ENCODE results near the gene LARGE1.

LARGE1 gene

DNA sequence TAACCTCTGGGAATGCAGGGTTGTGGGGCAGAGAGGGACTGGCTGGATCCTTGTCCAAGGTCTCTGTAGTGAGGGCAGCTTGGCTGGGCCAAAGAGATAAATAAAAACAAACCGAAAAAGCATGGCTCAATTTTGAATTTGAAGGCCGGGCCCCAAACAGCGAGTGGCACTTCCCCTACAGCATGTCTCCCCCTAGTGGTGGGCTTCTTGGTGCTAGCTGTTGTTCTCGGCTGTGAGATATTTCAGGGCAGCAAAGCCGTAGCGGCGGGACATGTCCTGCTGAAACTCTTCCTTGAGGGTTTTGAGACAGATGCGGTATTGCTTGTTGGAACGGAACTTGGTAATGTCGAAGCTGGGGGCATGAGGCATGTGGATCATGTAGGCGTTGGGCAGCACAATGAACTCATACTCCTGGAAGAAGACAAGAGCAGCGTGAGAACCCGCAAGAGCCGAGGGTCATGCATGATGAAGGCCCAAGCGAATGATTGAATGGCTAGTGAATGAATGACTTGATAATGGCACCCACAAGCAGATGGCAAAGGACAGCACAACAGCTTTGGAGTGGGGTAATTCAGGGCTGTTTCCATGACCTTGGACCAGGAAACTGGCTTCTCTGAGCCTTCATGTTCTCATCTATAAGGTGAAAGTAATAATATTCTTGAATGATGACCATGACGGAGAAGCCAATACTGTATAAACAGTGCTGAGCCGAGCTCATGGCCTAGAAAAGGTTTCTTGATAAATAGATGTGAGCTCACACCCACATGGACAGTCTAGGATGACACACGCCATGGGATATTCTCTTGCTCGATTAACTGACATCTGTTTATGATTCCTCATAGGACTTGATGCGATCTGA is 645.8 kb downstream of the LARGE1 start:
- no peak for DNase-seq

- no peak for DNase-seq
These were observed 647.4 kb downstream of the LARGE1 start for GRCh38 chr22:33272871-33273270.

DNA sequence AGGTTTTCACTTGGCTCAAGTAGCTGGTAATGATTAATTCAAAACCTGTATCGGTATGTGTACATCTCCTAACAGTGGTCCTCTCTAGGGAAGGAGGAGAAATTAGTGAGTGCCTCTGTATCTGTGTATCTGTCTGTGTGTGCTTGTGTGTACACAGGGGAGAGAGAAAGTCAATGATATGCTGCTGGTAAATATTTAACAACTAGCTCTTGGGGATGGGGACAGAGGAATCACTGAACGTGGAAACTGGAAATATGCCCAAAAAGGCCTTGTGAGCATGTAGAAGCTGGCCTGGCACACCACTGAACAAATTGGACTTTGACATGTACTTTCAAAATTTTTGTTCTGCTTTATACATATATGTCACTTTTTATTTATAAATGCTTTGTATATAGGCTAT is 648.1 kb downstream of the LARGE1 start:
- no peak for DNase-seq

GRCh38 chr22:33271390-33272161 is 648.7 kb downstream of the LARGE1 start:
- DNase-seq = no peak

- DNase-seq = no peak
These were observed 649.7 kb downstream of the LARGE1 start for GRCh38 chr22:33270596-33270995.

- DNase-seq = no peak
These were observed 658.6 kb downstream of the LARGE1 start for GRCh38 chr22:33261699-33262098.

- DNase-seq = no peak
These were observed 659.8 kb downstream of the LARGE1 start for GRCh38 chr22:33260498-33260897.

DNA sequence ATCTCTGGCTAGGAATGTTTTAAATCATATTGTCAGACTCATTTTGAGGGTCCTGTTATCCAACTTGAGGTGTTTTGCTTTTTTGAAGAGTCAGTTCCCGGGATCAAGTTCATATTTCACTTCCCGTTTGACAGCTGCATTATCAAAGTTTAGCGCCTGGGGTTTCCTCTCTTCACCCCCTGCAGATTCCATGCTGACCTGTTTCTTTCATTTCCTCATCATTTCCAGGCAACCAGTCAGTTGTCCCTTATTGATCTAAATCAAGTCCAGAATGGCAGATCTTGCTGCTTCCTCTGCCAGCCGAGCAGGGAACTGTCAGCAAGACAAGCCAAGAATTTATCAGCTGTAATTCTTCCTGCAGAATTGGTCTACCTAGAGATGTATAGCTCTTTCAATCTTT is 664.5 kb downstream of the LARGE1 start:
- DNase-seq = no peak

DNA sequence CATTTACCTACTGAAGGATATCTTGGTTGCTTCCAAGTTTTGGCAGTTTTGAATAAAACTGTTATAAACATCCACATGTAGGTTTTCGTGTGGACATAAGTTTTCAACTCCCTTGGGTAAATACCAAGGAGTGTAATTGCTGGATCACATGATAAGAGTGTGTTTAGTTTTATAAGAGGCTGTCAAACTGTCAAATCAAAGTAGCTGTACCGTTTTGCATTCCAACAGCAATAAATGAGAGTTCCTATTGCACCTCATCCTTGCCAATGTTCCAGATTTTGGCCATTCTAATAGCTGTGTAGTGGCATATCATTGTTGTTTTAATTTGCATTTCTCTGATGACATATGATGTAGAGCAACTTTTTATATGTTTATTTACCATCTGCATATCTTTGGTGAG is 671.3 kb downstream of the LARGE1 start:
- DNase-seq = no peak

GRCh38 chr22:33247758-33248157 is 672.5 kb downstream of the LARGE1 start:
- DNase-seq = no peak

GRCh38 chr22:33242078-33242477 is 678.2 kb downstream of the LARGE1 start:
- no peak for DNase-seq

DNA sequence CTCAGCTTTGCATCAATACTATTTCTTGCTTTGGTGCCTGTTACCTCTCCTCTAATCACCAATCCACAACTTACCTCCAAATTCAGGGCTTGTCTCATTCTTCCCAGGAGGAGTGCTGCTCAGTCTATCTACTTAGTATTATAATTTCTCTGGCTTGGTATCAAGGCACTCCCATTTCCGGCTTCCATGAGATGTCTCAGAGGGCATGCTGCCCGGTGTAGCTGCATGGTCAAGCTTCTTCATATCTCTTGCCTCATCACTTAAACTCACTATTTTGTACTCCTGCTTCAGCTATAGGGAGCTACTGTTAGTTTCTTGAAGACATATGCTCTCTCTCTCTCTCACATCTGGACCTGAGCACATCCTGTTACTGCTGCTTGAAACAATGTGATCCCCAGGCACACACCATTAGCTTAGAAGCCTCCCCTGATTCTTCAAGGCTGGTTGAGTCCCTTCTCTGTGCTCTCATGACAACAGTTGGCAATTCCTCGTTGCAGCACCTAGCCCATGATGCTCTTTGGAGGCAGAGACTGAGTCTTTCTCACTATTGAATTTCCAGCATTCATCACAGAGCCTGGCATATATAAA is 679.3 kb downstream of the LARGE1 start:
- no peak for DNase-seq

DNA sequence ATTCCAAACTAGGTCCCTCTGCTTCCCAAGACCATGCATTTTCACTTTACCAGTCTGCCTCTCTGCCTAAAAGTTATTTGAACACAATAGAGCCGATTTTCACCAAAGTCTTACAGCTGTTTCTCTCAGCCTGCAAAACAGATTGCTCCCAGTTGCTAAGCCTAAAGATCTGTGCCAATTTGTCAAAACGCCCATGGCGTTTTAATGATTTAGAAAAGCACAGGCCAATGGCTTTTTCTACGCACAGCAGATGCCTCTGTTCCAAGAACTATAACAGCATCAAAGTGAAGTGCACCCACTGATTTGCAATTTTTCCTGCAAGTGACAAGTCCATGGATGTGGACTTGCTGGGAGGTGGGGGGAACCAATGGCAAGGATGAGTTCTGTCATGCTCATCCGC is 688.2 kb downstream of the LARGE1 start:
- DNase-seq = no peak

- no peak for DNase-seq
These were observed 692.5 kb downstream of the LARGE1 start for GRCh38 chr22:33227791-33228190.

GRCh38 chr22:33224841-33225240 is 695.4 kb downstream of the LARGE1 start:
- no peak for DNase-seq
